BLaER1 (cell line): ENCODE measurements around the gene CDC42EP3.

ENCODE experiments used
- H3K27ac ChIP-seq: shearing (Covaris generic); formaldehyde crosslinking; 2 replicates; pipeline ENCODE4 v1.8.1; 2022
- H3K27me3 ChIP-seq: shearing (Covaris generic); formaldehyde crosslinking; 2 replicates; pipeline ENCODE4 v1.8.1; 2022
- H3K36me3 ChIP-seq: shearing (Covaris generic); formaldehyde crosslinking; 2 replicates; pipeline ENCODE4 v1.8.1; 2022
- H3K4me1 ChIP-seq: shearing (Covaris generic); formaldehyde crosslinking; 2 replicates; pipeline ENCODE4 v1.8.1; 2022
- H3K4me2 ChIP-seq: shearing (Covaris generic); formaldehyde crosslinking; 2 replicates; pipeline ENCODE4 v1.8.1; 2022
- H3K4me3 ChIP-seq: shearing (Covaris generic); formaldehyde crosslinking; 2 replicates; pipeline ENCODE4 v1.8.1; 2022
- H3K9ac ChIP-seq: shearing (Covaris generic); formaldehyde crosslinking; 2 replicates; pipeline ENCODE4 v1.8.1; 2022
- H3K9me3 ChIP-seq: shearing (Covaris generic); formaldehyde crosslinking; 2 replicates; pipeline ENCODE4 v1.8.1; 2022
- H4K20me1 ChIP-seq: shearing (Covaris generic); formaldehyde crosslinking; 2 replicates; pipeline ENCODE4 v1.8.1; 2022
- Cebpa-rat ChIP-seq: shearing (Covaris generic); IDR thresholded peaks from 2 replicates; pipeline ENCODE4 v1.8.1; 2022

CDC42EP3 gene

GRCh38 chr2:37600735-37601134 lies 70.7 kb downstream of the CDC42EP3 start:
- Histone ChIP-seq H3K27ac (no peak overlapping the region), H3K4me1 (peaks cover 9% of the 10 kb centered on the region), H3K27me3 (no peaks in the 10 kb centered on the region), H3K4me3 (no peak overlapping the region), H3K9me3 (peaks cover 19% of the 10 kb centered on the region; the same call in 1 of the 2 replicates), H3K36me3 (no peaks in the 10 kb centered on the region), H3K4me2 (peak overlapping the region; percentile 38), H3K9ac (no peak overlapping the region), H4K20me1 (no peaks in the 10 kb centered on the region)
- no peak for TF ChIP-seq Cebpa-rat

DNA sequence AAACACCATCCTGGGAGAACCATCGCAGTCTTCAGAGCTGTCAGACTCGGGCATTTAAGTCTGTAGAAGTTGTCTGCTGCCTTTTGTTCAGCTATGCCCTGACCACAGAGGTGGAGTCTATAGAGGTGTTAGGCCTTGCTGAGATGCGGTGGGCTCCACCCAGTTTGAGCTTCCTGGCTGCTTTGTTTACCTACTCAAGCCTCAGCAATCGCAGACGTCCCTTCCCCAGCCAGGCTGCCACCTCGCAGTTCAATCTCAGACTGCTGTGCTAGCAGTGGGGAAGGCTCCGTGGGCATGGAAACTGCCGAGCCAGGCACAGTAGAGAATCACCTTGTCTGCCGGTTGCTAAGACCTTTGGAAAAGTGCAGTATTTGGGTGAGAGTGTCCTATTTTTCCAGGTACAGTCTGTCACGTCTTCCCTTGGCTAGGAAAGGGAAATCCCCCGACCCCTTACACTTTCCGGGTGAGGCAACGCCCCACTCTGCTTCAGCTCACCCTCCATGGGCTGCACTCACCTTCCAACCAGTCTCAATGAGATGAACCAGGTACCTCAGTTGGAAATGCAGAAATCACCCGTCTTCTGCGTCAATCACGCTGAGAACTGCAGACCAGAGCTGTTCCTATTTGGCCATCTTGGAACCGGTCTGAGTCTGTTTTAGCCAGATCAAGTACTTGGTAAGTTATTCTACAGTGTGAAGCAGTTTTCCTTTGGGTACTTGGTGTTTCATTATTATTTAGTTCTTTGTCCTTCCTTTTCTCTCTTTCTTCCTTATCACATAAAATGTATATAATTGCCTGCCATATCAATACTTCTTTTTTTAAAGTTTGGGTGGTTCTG lies 71.5 kb downstream of the CDC42EP3 start:
- Histone ChIP-seq H3K9me3 (peaks cover 26% of the 10 kb centered on the region), H3K27me3 (no peaks in the 10 kb centered on the region), H3K27ac (no peak overlapping the region), H3K4me2 (no peak overlapping the region), H3K9ac (no peak overlapping the region), H3K36me3 (no peaks in the 10 kb centered on the region), H3K4me1 (peaks cover 9% of the 10 kb centered on the region), H4K20me1 (no peaks in the 10 kb centered on the region), H3K4me3 (no peak overlapping the region)
- TF ChIP-seq Cebpa-rat, result no peak

GRCh38 chr2:37593694-37594093 lies 77.7 kb downstream of the CDC42EP3 start:
- Histone ChIP-seq H3K4me1 (no peaks in the 10 kb centered on the region), H3K36me3 (no peaks in the 10 kb centered on the region), H3K9ac (no peak overlapping the region), H3K4me3 (no peak overlapping the region), H3K9me3 (peaks cover 24% of the 10 kb centered on the region), H3K4me2 (no peak overlapping the region), H3K27ac (no peak overlapping the region), H4K20me1 (no peaks in the 10 kb centered on the region), H3K27me3 (no peaks in the 10 kb centered on the region)
- no peak for TF ChIP-seq Cebpa-rat

- no peak overlapping the region for H3K27ac ChIP-seq
- no peaks in the 10 kb centered on the region for H4K20me1 ChIP-seq
- no peak overlapping the region for H3K9ac ChIP-seq
- no peak overlapping the region for H3K4me3 ChIP-seq
- no peak for TF ChIP-seq Cebpa-rat
- H3K9me3 ChIP-seq, result peaks cover 24% of the 10 kb centered on the region
- H3K4me1 ChIP-seq, result no peaks in the 10 kb centered on the region
- no peaks in the 10 kb centered on the region for H3K36me3 ChIP-seq
- no peaks in the 10 kb centered on the region for H3K27me3 ChIP-seq
- H3K4me2 ChIP-seq, result no peak overlapping the region
Measured at GRCh38 chr2:37593024-37593423, 78.4 kb downstream of the CDC42EP3 start.
